HL-60 (cell line): ENCODE data around the gene IL17D.

Source experiments
- DNase-seq, 2 experiments: peaks; one replicate each; pipeline ENCODE4 v3.0.0-alpha.2; 2010 to 2020; ENCODE audit warnings: low read depth in 1 of 2, low spot score in 1 of 2
- H3K27ac ChIP-seq: fragments of 250-450 bp; sonication (Bioruptor Pico); replicated peaks from 2 replicates; pipeline ENCODE4 v1.5.1; 2020; ENCODE audit warnings: mild to moderate bottlenecking, moderate library complexity
- H3K27me3 ChIP-seq: fragments of 250-450 bp; sonication (Bioruptor Pico); 2 replicates; pipeline ENCODE4 v1.5.1; 2021; ENCODE audit warnings: mild to moderate bottlenecking, moderate library complexity; ENCODE audit not compliant: insufficient read depth, poor library complexity, severe bottlenecking
- H3K4me3 ChIP-seq: replicated peaks from 2 replicates; pipeline ENCODE4 v1.5.1; 2011; ENCODE audit warnings: mild to moderate bottlenecking, control low read depth, low read length; ENCODE audit not compliant: insufficient read depth
- CTCF ChIP-seq: IDR thresholded peaks from one replicate; pipeline ENCODE4 v1.5.1; 2011; ENCODE audit warnings: low read length, control low read depth, inconsistent platforms; ENCODE audit not compliant: insufficient read depth
- GABPA ChIP-seq: IDR thresholded peaks from 2 replicates; pipeline ENCODE4 v1.6.1; 2012; ENCODE audit warnings: low read depth
- POLR2AphosphoS5 ChIP-seq: IDR thresholded peaks from 2 replicates; pipeline ENCODE4 v1.6.1; 2012; ENCODE audit warnings: low read depth
- REST ChIP-seq: IDR thresholded peaks from 2 replicates; pipeline ENCODE4 v1.6.1; 2012; ENCODE audit warnings: low read depth; ENCODE audit not compliant: insufficient replicate concordance
- SPI1 ChIP-seq: IDR thresholded peaks from 2 replicates; pipeline ENCODE4 v1.6.1; 2012; ENCODE audit warnings: low read depth, mild to moderate bottlenecking, borderline replicate concordance
- long read RNA-seq: library from polyadenylated mRNA; unstranded; transcript quantifications from one replicate; pipeline ENCODE4 v2.0.0, GENCODE V29; 2020

The IL17D gene
- long read RNA-seq, partial matches to known transcripts = 1 of 2 reads
- long read RNA-seq, other reads (novel, unspliced or antisense) = 1 of 2 reads

GRCh38 chr13:20702915-20703779 lies at the start of gene IL17D:
IL17D (plus strand) TSS chr13:20703699; CDS start chr13:20704002, 303 bp downstream.
- DNase-seq = peak in 1 of 2 experiments; percentile 21
- peak within 1 kb of the TSS; percentile 73 for H3K4me3 ChIP-seq
- H3K27me3 ChIP-seq = no peaks in the 10 kb centered on the region
- H3K27ac ChIP-seq = no peak within 1 kb of the TSS; the same call in 1 of the 2 replicates
- TF ChIP-seq CTCF (no peak), SPI1 (no peak), GABPA (no peak), POLR2AphosphoS5 (no peak), REST (no peak)

- TF ChIP-seq POLR2AphosphoS5 = no peak
- no peak for TF ChIP-seq GABPA
- no peak for DNase-seq
- Histone ChIP-seq H3K27ac (no peak overlapping the region), H3K4me3 (no peak overlapping the region), H3K27me3 (no peaks in the 10 kb centered on the region)
Observed at GRCh38 chr13:20654156-20654555, 49.3 kb upstream of the IL17D start.

DNA sequence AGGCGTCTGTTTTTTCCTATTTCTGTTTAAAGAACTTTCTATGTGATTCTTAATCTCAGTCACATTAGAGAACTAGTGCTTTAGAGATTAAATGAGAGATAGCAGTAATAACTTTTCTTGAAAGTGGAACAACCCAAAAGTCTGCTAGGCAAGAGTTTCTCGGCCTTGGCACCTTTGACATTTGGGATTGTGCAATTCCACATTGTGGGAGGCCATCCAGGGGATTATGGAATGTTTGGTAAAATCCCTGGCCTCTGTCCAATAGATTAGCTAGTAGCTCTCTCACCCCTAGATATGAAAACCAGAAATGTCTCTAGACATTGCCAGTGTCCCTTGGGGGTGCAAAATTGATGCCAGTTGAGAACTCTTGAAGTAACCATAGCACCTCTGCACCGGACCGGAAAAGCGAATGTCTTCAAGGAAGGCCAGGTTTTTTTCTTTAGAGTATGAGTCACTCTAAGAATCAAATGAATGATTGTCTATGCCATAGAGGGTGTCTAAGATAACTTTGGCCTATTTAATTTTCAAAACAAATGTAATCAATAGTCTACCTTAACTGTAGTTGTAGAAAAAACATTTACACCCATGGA lies 45.0 kb upstream of the IL17D start:
- TF ChIP-seq CTCF (no peak), POLR2AphosphoS5 (no peak), SPI1 (no peak), REST (no peak), GABPA (no peak)
- H3K27ac ChIP-seq = no peak overlapping the region
- no peak for DNase-seq
- no peak overlapping the region for H3K4me3 ChIP-seq
- H3K27me3 ChIP-seq = no peaks in the 10 kb centered on the region

GRCh38 chr13:20664351-20664750 lies 39.1 kb upstream of the IL17D start:
- no peak for DNase-seq
- no peak for TF ChIP-seq REST
- TF ChIP-seq GABPA = no peak
- no peak for TF ChIP-seq SPI1
- no peak for TF ChIP-seq POLR2AphosphoS5
- no peak for TF ChIP-seq CTCF
- H3K27ac ChIP-seq = no peak overlapping the region
- H3K4me3 ChIP-seq = no peak overlapping the region
- H3K27me3 ChIP-seq = no peaks in the 10 kb centered on the region
